Activated CD4-positive, alpha-beta T cell treated with anti-CD3 and anti-CD28 coated beads, Interleukin-2, amount 50 U/mL, for 4 hours (primary cell): ENCODE results near the gene USP13.

Experiments used
- DNase-seq, 2 experiments: peaks; one replicate each; pipeline ENCODE4 v3.0.0-alpha.2; 2020

Gene USP13

GRCh38 chr3:179807588-179807987 lies 154.7 kb downstream of the USP13 start:
- no peak for DNase-seq

GRCh38 chr3:179809639-179810038 lies 156.8 kb downstream of the USP13 start:
- DNase-seq: no peak

- DNase-seq: no peak
Observed at GRCh38 chr3:179811321-179812095, 158.7 kb downstream of the USP13 start.

GRCh38 chr3:179812096-179812382 lies 159.2 kb downstream of the USP13 start:
- no peak for DNase-seq

- DNase-seq: no peak
Observed at GRCh38 chr3:179819379-179819778, 166.5 kb downstream of the USP13 start.

GRCh38 chr3:179822296-179822695 lies 169.5 kb downstream of the USP13 start:
- no peak for DNase-seq

- no peak for DNase-seq
Observed at GRCh38 chr3:179825527-179826246, 172.8 kb downstream of the USP13 start.

- DNase-seq: no peak
Observed at GRCh38 chr3:179826247-179826637, 173.4 kb downstream of the USP13 start.

GRCh38 chr3:179828738-179829137 lies 175.9 kb downstream of the USP13 start:
- DNase-seq: no peak

GRCh38 chr3:179829401-179829800 lies 176.6 kb downstream of the USP13 start:
- DNase-seq: no peak

- DNase-seq: no peak
Observed at GRCh38 chr3:179832333-179832854, 179.6 kb downstream of the USP13 start.

- no peak for DNase-seq
Observed at GRCh38 chr3:179833294-179833693, 180.5 kb downstream of the USP13 start.

GRCh38 chr3:179837374-179837773 lies 184.5 kb downstream of the USP13 start:
- DNase-seq: no peak
